ENCODE results near the gene TMEM87B.

Gene TMEM87B

DNA sequence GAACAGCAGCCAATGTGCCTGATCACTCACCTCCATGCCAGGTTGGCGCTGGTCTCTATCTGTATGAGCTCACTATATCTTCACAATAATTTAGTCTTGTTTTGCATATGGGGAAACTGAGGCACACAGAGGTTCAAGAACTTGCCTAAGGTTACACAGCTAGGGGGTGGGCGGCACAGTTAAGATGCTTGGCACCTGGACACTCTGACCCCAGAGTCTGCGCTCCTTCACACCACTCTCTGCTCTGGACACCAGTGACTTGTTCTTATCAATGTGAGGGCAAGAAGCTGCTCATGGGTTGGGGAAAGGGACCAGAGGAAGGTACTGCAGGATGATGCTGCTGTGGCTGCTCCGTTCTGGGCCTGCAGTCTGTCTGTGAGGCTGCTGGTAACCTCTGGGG lies 110.2 kb downstream of the TMEM87B start:
- no peak for DNase-seq (ENCODE audit: low read depth)
- no peak overlapping the region for H3K4me3 ChIP-seq (ENCODE audit: low read length)
- TF ChIP-seq, protein P1, sequence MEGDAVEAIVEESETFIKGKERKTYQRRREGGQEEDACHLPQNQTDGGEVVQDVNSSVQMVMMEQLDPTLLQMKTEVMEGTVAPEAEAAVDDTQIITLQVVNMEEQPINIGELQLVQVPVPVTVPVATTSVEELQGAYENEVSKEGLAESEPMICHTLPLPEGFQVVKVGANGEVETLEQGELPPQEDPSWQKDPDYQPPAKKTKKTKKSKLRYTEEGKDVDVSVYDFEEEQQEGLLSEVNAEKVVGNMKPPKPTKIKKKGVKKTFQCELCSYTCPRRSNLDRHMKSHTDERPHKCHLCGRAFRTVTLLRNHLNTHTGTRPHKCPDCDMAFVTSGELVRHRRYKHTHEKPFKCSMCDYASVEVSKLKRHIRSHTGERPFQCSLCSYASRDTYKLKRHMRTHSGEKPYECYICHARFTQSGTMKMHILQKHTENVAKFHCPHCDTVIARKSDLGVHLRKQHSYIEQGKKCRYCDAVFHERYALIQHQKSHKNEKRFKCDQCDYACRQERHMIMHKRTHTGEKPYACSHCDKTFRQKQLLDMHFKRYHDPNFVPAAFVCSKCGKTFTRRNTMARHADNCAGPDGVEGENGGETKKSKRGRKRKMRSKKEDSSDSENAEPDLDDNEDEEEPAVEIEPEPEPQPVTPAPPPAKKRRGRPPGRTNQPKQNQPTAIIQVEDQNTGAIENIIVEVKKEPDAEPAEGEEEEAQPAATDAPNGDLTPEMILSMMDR (IDR thresholded peaks at IDR 0.05; ENCODE audit: insufficient read depth, low read depth, low read length, missing control alignments): no peak

DNA sequence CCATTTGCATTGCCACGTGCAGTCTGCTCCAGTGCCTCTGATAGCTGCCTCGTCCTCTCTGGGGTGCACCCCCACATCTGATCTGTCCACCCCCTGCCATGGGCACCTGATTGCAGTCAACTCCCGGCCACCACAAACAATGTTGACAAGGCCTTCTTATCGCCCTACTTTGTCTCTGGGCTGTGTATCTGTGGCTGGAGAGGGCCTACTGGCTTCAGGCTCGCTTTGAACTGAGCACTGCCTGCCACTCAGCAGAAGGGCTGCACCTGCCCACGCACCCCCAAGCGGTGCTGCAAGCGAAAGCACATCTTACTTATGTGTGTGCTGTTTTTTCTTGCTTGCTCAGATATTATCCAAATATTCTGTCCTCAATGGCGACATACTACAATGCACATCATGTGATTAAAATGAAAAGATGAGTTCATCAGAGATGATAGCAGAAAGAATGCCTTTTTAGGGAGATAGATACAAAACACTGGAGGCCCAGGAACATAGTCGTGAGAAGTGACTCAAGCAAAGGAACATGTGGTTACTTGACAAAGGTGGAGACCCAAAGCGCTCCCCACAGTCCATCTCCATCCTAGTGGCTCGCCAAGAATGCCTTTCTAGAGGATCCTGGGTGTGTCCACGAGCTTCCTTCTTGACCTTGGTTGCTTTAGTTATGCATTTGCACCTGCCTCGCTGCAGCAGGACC lies 111.9 kb downstream of the TMEM87B start:
- no peak overlapping the region for H3K4me3 ChIP-seq (ENCODE audit: low read length)
- DNase-seq (ENCODE audit: low read depth): peak; percentile 48
- TF ChIP-seq, protein P1 (IDR thresholded peaks at IDR 0.05; ENCODE audit: insufficient read depth, low read depth, low read length, missing control alignments): no peak

DNA sequence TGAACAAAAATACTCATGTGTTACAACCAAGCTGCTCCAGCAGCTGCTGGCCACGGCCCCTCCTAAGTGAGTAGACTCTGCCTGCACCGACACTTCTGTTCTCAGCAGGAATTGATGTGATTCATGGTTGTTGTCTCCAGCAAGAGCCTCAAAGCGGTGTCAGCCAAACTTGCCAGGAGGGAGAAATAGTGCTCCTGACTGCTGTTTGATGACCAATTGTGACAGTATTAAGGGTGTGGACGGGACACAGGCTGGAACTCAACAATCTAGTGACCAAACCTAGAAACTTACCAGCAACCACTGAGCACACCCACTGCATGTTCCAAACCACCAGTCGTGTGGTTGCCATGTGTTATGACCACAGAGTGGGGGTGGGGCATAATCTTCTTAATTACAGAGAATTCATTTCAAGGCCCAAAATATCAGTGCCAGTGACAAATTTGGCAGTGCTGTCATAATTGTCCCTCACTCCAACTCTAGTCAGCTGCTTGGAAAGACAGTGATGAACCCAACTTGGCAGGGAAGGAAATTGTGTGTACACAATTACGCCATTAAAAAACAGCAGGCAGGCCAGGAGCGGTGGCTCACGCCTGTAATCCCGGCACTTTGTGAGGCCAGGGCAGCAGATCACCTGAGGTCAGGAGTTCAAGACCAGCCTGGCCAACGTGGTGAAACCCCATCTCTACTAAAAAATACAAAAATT lies 113.5 kb downstream of the TMEM87B start:
- TF ChIP-seq, protein P1 (IDR thresholded peaks at IDR 0.05; ENCODE audit: insufficient read depth, low read depth, low read length, missing control alignments): no peak
- H3K4me3 ChIP-seq (ENCODE audit: low read length): no peak overlapping the region
- peak; percentile 55 for DNase-seq (ENCODE audit: low read depth)
